ENCODE data around the gene SNX30.
A peak's percentile ranks its signal among the peaks of the same experiment; 100 is the strongest.

Gene SNX30

GRCh38 chr9:112753725-112754124 lies 3.2 kb downstream of the SNX30 start:
- no peak for DNase-seq

DNA sequence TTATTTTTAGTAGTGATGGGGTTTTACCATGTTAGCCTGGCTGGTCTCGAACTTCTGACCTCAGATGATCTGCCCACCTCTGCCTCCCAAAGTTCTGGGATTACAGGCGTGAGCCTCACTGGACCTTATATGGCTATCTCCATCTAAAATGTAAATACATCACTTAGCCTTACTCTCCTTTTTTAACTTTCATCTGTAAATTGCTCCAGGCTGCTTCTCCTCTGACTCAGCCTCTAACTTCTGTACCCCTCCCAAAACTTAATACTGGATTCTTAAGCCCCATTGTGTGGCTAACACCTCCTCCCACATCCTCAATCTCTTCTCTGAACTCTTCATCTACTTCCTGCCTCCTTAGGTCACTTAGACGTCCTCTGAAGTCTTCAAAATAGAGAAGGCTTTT lies 4.0 kb downstream of the SNX30 start:
- no peak for DNase-seq

GRCh38 chr9:112755016-112755427 lies 4.5 kb downstream of the SNX30 start:
- no peak for DNase-seq

DNA sequence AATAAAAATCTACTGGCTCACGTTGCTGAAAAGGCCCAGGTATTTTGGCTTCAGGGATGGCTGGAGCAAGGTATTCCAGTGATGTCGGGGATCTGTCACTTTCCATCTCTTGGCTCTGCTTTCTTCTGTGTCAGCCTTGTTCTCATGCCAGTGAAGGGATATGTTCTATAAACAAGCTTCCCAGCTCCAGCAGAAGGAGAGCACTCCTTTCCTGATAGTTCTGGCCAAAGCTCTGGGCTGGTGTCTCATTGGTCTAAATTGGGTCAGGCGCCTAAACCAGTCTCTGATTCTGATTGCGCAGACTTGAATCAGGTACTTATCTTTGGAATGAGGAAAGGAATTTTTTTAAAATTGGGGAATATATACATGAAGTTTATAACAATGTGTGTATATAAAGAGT lies 5.1 kb downstream of the SNX30 start:
- DNase-seq = no peak

- DNase-seq = no peak
Observed at GRCh38 chr9:112757282-112757883, 6.8 kb downstream of the SNX30 start.

DNA sequence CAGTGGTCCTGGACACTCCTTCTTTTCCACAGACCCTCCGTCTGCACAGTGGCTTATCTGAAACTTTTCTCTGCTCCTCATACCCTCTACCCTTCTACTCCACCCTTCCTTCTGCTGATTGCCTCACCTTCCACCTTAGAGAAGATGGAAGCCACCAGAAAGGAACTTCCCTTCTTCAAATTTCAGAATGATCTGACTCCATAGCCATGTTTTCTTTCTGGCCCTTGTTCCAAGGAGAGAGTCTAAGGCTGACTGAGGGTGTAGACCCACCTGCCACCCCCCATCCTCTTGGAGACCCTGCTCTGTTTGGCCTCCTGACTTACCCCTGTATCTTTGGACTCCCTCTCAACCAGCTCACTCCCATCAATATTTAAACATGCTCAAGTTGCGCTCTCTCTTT lies 7.4 kb downstream of the SNX30 start:
- DNase-seq = no peak

DNA sequence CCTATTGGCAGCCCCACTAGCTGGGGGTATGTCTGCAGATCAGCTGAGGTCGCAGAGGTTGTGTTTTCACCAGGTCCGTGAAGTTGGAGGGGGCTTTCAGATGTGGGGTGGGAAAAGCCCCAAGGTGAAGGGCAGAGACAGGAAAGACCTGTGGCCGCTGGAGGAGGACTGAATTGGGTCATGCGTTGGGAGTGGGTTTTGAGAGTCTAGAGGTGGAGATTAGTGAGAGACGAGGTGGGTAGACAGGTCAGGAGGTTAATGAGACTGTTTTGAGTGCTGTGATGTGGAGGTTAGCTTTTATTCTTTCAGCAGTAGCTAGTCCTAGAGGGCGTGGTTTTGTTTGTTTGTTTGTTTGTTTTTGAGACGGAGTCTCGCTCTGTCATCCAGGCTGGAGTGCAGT lies 10.3 kb downstream of the SNX30 start:
- no peak for DNase-seq

DNA sequence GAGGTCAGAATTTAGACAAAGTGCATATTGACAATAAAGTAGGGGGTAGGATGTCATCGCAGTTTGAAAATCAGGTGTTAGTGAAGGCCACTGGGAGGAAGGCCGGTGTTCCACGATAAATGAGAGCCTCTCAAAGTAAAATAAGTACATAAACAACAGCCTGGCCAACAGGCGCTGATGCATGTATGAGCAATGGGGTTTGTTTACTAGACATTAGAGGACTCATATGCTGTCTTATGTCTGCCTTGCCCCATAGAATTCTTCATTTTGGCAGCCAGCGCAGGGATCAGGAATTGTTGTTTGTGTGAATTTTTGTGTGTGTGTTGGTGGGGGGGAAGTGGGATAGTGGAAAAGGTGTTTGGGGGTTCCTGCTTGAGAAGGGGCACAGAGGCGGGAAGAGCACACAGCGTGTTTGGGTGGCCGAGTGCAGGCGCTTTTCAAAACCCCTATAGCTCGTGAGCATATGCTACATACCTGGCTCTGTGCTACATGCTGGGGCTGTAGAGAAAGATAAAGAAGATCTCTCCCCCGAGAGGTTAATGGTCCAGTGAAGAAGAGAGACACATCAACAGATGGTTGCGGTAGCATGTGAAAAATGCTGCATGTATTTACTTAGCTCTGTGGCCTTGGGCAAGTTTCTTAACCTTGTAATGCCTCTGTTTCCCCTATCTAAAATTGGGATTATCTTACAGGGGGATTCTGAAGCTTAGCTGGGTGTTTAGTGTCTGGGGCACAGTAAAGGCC lies 11.5 kb downstream of the SNX30 start:
- no peak for DNase-seq

GRCh38 chr9:112762726-112763518 lies 12.4 kb downstream of the SNX30 start:
- no peak for DNase-seq

GRCh38 chr9:112764344-112764743 lies 13.8 kb downstream of the SNX30 start:
- DNase-seq = no peak

- DNase-seq = peak; percentile 74
Observed at GRCh38 chr9:112764837-112765236, 14.3 kb downstream of the SNX30 start.

DNA sequence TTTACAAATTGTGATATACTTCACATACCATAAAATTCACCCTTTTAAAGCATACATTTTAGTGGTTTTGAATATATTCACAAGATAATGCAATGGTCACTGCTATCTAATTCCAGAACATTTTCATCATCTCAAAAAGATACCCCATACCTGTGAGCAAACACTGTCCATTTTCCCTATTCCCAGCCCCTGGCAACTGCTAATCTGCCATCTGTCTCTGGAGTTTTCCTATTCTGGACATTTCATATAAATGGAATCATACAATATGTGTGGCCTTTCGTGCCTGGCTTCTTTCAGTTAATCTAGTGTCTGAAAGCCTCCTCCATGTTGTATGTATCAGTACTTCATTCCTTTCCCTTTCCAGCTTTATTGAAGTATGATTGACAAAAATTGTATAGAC lies 14.7 kb downstream of the SNX30 start:
- no peak for DNase-seq

GRCh38 chr9:112771359-112772214 lies 21.0 kb downstream of the SNX30 start:
- no peak for DNase-seq

GRCh38 chr9:112772215-112772509 lies 21.6 kb downstream of the SNX30 start:
- DNase-seq = no peak

DNA sequence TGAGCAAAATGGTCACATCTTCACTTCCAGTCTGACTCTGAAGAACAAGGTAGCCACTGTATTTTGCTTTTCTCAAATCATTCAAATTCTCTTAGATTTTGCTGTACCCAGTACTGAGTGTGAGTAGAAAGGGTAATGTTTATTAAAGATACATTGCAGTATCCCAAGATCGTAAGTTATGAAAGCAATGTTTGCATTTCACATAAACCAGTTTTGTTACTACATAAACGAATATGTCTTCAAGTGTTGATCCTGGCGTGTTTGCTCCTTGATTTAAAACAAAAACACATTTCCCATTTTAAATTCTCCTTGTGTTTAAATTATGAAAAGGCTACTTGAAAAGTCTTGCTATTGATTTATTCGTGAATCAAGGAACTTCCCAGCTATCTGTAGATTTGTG lies 22.0 kb downstream of the SNX30 start:
- no peak for DNase-seq

DNA sequence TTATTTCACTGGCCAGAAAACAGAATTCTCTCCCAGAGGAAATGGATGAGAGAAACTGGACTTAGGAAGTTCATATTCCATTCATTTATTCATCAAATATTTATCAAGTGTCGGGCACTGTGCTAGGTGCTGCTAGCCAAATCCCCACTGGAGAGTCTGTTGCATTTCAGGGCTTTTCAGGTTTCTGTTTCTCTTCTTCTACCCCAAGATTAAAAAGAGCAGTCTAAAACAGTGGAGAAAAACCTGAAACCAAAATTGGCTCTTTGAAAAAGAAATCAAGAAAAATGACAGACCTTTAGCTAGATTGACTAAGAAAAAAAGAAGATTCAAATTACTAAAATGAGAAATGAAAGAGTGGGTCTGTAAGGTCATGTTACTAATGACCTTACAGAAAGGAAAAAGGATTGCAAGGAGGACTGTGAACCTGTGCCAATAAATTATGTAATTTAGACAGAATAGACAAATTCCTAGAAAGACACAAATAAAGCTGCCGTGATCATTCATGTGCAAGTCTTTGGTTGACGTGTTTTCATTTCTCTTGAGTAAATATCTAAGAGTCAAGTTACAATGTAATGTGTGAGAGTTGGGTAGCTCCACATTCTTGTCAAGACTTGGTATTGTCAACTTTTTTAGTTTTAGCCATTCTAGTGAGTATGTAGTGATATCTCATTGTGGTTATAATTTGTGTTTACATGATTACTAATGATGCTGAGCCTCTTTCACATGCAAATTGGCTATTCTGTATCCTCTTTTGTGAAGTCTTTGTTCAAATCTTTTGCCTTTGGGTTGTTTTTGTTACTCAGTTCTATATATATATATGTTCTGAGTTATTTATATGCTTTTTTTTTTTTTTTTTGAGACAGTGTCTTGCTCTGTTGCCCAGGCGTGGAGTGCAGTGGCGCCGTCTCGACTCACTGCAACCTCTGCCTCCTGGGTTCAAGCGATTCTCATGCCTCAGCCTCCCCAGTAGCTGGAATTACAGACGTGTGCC lies 23.7 kb downstream of the SNX30 start:
- no peak for DNase-seq

DNA sequence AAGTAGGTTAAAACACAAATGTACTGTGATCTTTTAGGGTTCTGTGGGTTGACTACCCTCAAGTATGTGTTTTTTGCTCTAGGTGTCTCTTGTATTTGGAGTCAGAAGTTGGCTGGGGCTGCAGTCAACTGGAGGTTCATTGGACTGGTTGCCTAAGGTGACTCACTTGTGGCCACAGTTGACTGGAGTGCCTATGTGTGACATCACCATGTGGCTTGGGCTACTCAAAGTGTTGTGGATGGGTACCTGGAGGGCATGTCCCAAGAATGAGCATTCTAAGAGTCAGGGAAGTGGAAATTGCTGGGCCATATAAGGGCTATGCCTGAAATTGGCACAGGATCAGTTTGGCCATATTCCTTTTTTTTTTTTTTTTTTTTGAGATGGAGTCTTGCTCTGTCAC lies 27.4 kb downstream of the SNX30 start:
- no peak for DNase-seq

GRCh38 chr9:112780450-112781036 lies 30.0 kb downstream of the SNX30 start:
- no peak for DNase-seq

- DNase-seq = no peak
Observed at GRCh38 chr9:112782218-112782617, 31.7 kb downstream of the SNX30 start.

- DNase-seq = no peak
Observed at GRCh38 chr9:112783551-112783954, 33.0 kb downstream of the SNX30 start.

- no peak for DNase-seq
Observed at GRCh38 chr9:112784020-112784785, 33.6 kb downstream of the SNX30 start.
